ENCODE measurements around the gene PAFAH2. TPM values are rescaled to one million over a fixed set of nuclear protein-coding genes. Genes with fewer than 3 reads are reported as not detected.

The PAFAH2 gene
- total and polyA plus RNA-seq, 8 donors, result 0.58 to 25.5 (median 13.0) TPM

DNA sequence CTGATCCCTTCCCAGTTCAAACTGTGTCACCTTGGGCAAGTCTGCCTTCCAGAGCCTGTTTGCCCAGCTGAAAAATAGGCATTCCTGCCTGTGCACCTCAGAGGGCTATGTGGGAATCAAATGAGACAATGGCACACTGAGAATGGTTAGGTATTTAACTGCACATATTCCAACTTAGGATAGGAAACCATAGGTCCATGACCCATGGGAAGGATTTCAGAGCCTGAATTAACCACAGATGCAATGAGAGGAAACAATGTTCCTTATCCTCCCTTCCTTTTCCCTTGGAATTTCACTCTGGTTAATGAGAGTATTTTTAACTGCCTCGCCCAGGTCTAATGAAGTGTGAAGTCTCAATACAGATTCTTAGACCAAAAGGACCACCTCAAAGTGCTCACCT, 12.7 kb downstream of the PAFAH2 start:
- intact Hi-C loops (cut with DNase I; ENCODE audit: low total_unique reads), result no loop called here
- DNase-seq, result no peak
- Histone ChIP-seq H3K4me3 (no peak overlapping the region), H3K9me3 (no peaks in the 10 kb centered on the region), H3K27ac (no peak overlapping the region), H3K4me1 (peaks cover 0 to 5% (median 4%) of the 10 kb centered on the region in 4 donors), H3K27me3 (no peaks in the 10 kb centered on the region), H3K36me3 (peaks cover 33 to 96% (median 93%) of the 10 kb centered on the region in 4 donors)
- 85 to 100% (median 95%) methylated on average over 1 of the region's 1 CpG for WGBS, 5 donors
- TF ChIP-seq, protein P1, sequence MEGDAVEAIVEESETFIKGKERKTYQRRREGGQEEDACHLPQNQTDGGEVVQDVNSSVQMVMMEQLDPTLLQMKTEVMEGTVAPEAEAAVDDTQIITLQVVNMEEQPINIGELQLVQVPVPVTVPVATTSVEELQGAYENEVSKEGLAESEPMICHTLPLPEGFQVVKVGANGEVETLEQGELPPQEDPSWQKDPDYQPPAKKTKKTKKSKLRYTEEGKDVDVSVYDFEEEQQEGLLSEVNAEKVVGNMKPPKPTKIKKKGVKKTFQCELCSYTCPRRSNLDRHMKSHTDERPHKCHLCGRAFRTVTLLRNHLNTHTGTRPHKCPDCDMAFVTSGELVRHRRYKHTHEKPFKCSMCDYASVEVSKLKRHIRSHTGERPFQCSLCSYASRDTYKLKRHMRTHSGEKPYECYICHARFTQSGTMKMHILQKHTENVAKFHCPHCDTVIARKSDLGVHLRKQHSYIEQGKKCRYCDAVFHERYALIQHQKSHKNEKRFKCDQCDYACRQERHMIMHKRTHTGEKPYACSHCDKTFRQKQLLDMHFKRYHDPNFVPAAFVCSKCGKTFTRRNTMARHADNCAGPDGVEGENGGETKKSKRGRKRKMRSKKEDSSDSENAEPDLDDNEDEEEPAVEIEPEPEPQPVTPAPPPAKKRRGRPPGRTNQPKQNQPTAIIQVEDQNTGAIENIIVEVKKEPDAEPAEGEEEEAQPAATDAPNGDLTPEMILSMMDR (IDR thresholded peaks at IDR 0.05), result no peak
- no peak for TF ChIP-seq POLR2A (IDR thresholded peaks at IDR 0.05)
- TF ChIP-seq POLR2AphosphoS5 (IDR thresholded peaks at IDR 0.05), result no peak
- TF ChIP-seq EP300 (IDR thresholded peaks at IDR 0.05), result no peak

DNA sequence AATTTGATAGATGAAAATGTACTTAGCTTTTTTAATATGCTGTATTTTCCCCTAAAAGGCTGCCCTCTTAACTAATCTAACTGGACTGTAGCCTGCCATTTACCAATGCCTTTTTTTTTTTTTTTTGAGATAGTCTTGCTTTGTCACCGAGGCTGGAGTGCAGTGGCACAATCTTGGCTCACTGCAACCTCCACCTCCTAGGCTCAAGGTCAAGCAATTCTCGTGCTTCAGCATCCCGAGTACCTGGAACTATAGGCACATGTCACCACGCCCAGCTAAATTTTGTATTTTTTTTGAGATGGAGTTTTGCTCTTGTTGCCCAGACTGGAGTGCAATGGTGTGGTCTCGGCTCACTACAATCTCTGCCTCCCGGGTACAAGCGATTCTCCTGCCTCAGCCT, 18.7 kb downstream of the PAFAH2 start:
- H3K27me3 ChIP-seq, result no peaks in the 10 kb centered on the region
- peaks cover 36 to 97% (median 93%) of the 10 kb centered on the region in 4 donors for H3K36me3 ChIP-seq
- no peak overlapping the region for H3K27ac ChIP-seq
- WGBS, 5 donors, result 53 to 79% (median 67%) methylated on average over 7 of the region's 7 CpGs
- no peak for DNase-seq
- no peaks in the 10 kb centered on the region for H3K9me3 ChIP-seq
- H3K4me1 ChIP-seq, result no peaks in the 10 kb centered on the region
- intact Hi-C loops (cut with DNase I; ENCODE audit: low total_unique reads), result no loop called here
- TF ChIP-seq, protein P1 (IDR thresholded peaks at IDR 0.05), result no peak
- H3K4me3 ChIP-seq, result no peak overlapping the region

DNA sequence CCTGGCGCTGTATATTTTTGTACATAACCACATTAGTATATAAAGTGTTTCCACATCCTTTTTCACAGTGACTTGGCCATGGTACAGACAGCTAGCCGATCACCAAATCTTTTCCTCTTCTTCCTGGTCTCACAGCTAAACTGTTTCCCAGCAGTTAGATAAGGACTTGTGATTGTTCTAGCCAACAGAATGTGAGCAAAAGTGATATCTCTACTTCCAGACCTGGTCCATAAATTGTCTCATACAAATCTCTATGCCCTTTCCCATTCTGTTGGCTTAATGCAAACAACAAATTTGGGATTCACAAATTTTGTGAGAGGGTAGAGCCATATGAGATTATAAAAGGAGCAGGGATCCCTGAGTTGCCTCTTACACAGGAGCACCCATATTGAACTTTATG, 19.5 kb downstream of the PAFAH2 start:
- H3K27me3 ChIP-seq, result no peaks in the 10 kb centered on the region
- no peak for DNase-seq
- H3K4me1 ChIP-seq, result no peaks in the 10 kb centered on the region
- intact Hi-C loops (cut with DNase I; ENCODE audit: low total_unique reads), result no loop called here
- 51 to 71% (median 56%) methylated on average over 2 of the region's 2 CpGs for WGBS, 5 donors
- TF ChIP-seq, protein P1 (IDR thresholded peaks at IDR 0.05), result no peak
- TF ChIP-seq POLR2A (IDR thresholded peaks at IDR 0.05) (no peak), POLR2AphosphoS5 (IDR thresholded peaks at IDR 0.05) (no peak), EP300 (IDR thresholded peaks at IDR 0.05) (no peak)
- H3K9me3 ChIP-seq, result no peaks in the 10 kb centered on the region
- H3K4me3 ChIP-seq, result no peak overlapping the region
- H3K36me3 ChIP-seq, result peaks cover 37 to 97% (median 93%) of the 10 kb centered on the region in 4 donors
- H3K27ac ChIP-seq, result no peak overlapping the region

GRCh38 chr1:25977801-25978200, 20.1 kb downstream of the PAFAH2 start:
- Histone ChIP-seq H3K36me3 (peaks cover 35 to 97% (median 93%) of the 10 kb centered on the region in 4 donors), H3K27ac (no peak overlapping the region), H3K9me3 (no peaks in the 10 kb centered on the region), H3K27me3 (no peaks in the 10 kb centered on the region), H3K4me1 (no peaks in the 10 kb centered on the region), H3K4me3 (no peak overlapping the region)
- no peak for TF ChIP-seq POLR2A (IDR thresholded peaks at IDR 0.05)
- TF ChIP-seq POLR2AphosphoS5 (IDR thresholded peaks at IDR 0.05), result no peak
- TF ChIP-seq EP300 (IDR thresholded peaks at IDR 0.05), result no peak
- TF ChIP-seq, protein P1 (IDR thresholded peaks at IDR 0.05), result no peak
- no peak for DNase-seq
- intact Hi-C loops (cut with DNase I; ENCODE audit: low total_unique reads), result no loop called here
- 84 to 96% (median 90%) methylated on average over 5 of the region's 5 CpGs for WGBS, 5 donors

All from stomach (tissue), 9 donors.